PC-3 (cell line): Measurements from ENCODE around the gene GPR78. TPM values are rescaled to one million over a fixed set of nuclear protein-coding genes. Genes with fewer than 3 reads are reported as not detected.
A peak's percentile ranks its signal among the peaks of the same experiment; 100 is the strongest.

ENCODE experiments used
- ATAC-seq: fragments of 200-7000 bp; cut with Tn5 transposase; 2 replicates; pipeline ENCODE4 v1.9.1; 2020; ENCODE audit warnings: mild to moderate bottlenecking, moderate library complexity
- BruUV-seq: library from RNA; stranded (reverse); fragments of 400-500 nt; replicated peaks from 2 replicates; lab custom pipeline; 2021; lab: Mats Ljungman, UMichigan
- CTCF ChIA-PET: fragments of 300-600 bp; sonication (Branson Sonifier 250); formaldehyde crosslinking; loops from one replicate; lab custom pipeline; 2022; ENCODE audit warnings: antibody characterized with exemption; lab: Charles Lee
- POLR2A ChIA-PET: fragments of 300-600 bp; sonication (Branson Sonifier 250); formaldehyde crosslinking; loops from one replicate; lab custom pipeline; 2022; ENCODE audit warnings: antibody characterized with exemption; ENCODE audit not compliant: unreplicated experiment; lab: Charles Lee
- DNase-seq: peaks from one replicate; pipeline ENCODE4 v3.0.0-alpha.2; 2015
- H2AFZ ChIP-seq: fragments of 300-600 bp; sonication (generic); 2 replicates; pipeline ENCODE4 v1.6.0; 2016; ENCODE audit warnings: antibody characterized with exemption, low read length
- H3F3A ChIP-seq: fragments of 300-600 bp; sonication (generic); one replicate; pipeline ENCODE4 v1.6.0; 2017; ENCODE audit warnings: antibody characterized with exemption, low read length, control low read depth, mild to moderate bottlenecking; ENCODE audit not compliant: unreplicated experiment
- H3K27ac ChIP-seq: fragments of 300-600 bp; sonication (generic); 2 replicates; pipeline ENCODE4 v1.5.1; 2016; ENCODE audit warnings: mild to moderate bottlenecking, low read length
- H3K27me3 ChIP-seq: fragments of 300-600 bp; sonication (generic); 2 replicates; pipeline ENCODE4 v1.6.1; 2016; ENCODE audit warnings: low read length, mixed read lengths
- H3K36me3 ChIP-seq: fragments of 300-600 bp; sonication (generic); 2 replicates; pipeline ENCODE4 v1.6.1; 2016; ENCODE audit warnings: low read depth, mixed run types, low read length, mixed read lengths
- H3K4me1 ChIP-seq: fragments of 300-600 bp; sonication (generic); 2 replicates; pipeline ENCODE4 v1.5.1; 2016; ENCODE audit warnings: low read length; ENCODE audit not compliant: insufficient read depth
- H3K4me2 ChIP-seq: fragments of 300-600 bp; sonication (generic); 2 replicates; pipeline ENCODE4 v1.6.0; 2016; ENCODE audit warnings: low read length
- H3K4me3 ChIP-seq: fragments of 300-600 bp; sonication (generic); 2 replicates; pipeline ENCODE4 v1.5.1; 2016; ENCODE audit warnings: mild to moderate bottlenecking, low read length, mixed read lengths
- H3K79me2 ChIP-seq: fragments of 300-600 bp; sonication (generic); 2 replicates; pipeline ENCODE4 v1.6.1; 2017; ENCODE audit warnings: low read length, mixed read lengths
- H3K9ac ChIP-seq: fragments of 300-600 bp; sonication (generic); 2 replicates; pipeline ENCODE4 v1.6.0; 2016; ENCODE audit warnings: mild to moderate bottlenecking, low read length
- H3K9me2 ChIP-seq: fragments of 300-600 bp; sonication (generic); replicated peaks from 2 replicates; pipeline ENCODE4 v1.6.1; 2016; ENCODE audit warnings: mixed run types, low read length, mixed read lengths
- H3K9me3 ChIP-seq: fragments of 300-600 bp; sonication (generic); 2 replicates; pipeline ENCODE4 v1.6.1; 2016; ENCODE audit warnings: low read length, mixed read lengths
- H4K20me1 ChIP-seq: fragments of 300-600 bp; sonication (generic); 2 replicates; pipeline ENCODE4 v1.6.1; 2016; ENCODE audit warnings: low read length, mixed read lengths
- CTCF ChIP-seq: fragments of 300-600 bp; sonication (generic); conservative IDR thresholded peaks from 2 replicates; pipeline ENCODE4 v1.5.1; 2017; ENCODE audit warnings: antibody characterized with exemption, low read depth, mild to moderate bottlenecking, low read length
- EZH2 ChIP-seq: fragments of 300-600 bp; sonication (generic); IDR thresholded peaks from one replicate; pipeline ENCODE4 v1.6.1; 2017; ENCODE audit warnings: antibody characterized with exemption, mild to moderate bottlenecking, low read length; ENCODE audit not compliant: unreplicated experiment
- EZH2phosphoT487 ChIP-seq: fragments of 300-600 bp; sonication (generic); IDR thresholded peaks from 2 replicates; pipeline ENCODE4 v1.6.1; 2018; ENCODE audit warnings: mild to moderate bottlenecking, antibody characterized with exemption, low read length, borderline replicate concordance
- intact Hi-C: fragments of 100-400 bp; cut with micrococcal nuclease; formaldehyde crosslinking; loops from 2 replicates; pipeline ENCODE4 v1.9.0; 2023
- total RNA-seq: library from RNA; depleted of rRNA; stranded (reverse); fragments of >200 nt; gene quantifications from 2 replicates; pipeline ENCODE4 v1.2.3, GENCODE V29; 2014

Gene GPR78
- total RNA-seq, 1 experiment from 2014 or later = 2.0 TPM

GRCh38 chr4:8607603-8608481 is 27.6 kb downstream of the GPR78 start:
- TF ChIP-seq CTCF (peak; percentile 73), EZH2 (no peak)
- DNase-seq = peak; percentile 7

GRCh38 chr4:8608714-8609391 is 28.7 kb downstream of the GPR78 start:
- Histone ChIP-seq H3K9ac (no peak overlapping the region), H3K79me2 (no peaks in the 10 kb centered on the region), H3F3A (no peaks in the 10 kb centered on the region), H2AFZ (no peak overlapping the region), H3K4me1 (no peaks in the 10 kb centered on the region), H3K27me3 (no peaks in the 10 kb centered on the region), H3K27ac (no peak overlapping the region), H4K20me1 (no peaks in the 10 kb centered on the region), H3K36me3 (no peaks in the 10 kb centered on the region), H3K9me2 (no peaks in the 10 kb centered on the region), H3K4me3 (no peak overlapping the region), H3K4me2 (no peak overlapping the region), H3K9me3 (no peaks in the 10 kb centered on the region)
- ChIA-PET POLR2A (no interaction called here), CTCF (interaction anchor here (0.6 kb wide), 1 partner anchor 129 kb away, joined by 3 read pairs; no protein-coding TSS in a partner anchor)
- ATAC-seq (no peak), DNase-seq (no peak)
- TF ChIP-seq EZH2 = no peak
- no peak for TF ChIP-seq CTCF
- TF ChIP-seq EZH2phosphoT487 = no peak
- no TSS peak for BruUV-seq
- intact Hi-C loops = no loop called here

More at GRCh38 chr4:8607603-8608481, 27.6 kb downstream of the GPR78 start:
- CTCF ChIA-PET = interaction anchor here (0.5 to 0.6 kb wide), 2 partner anchors 128 to 135 kb away, joined by 3 read pairs; no protein-coding TSS in a partner anchor
- no peak overlapping the region for H3K27ac ChIP-seq
- no peak overlapping the region for H2AFZ ChIP-seq
- H3K4me2 ChIP-seq = no peak overlapping the region
- no peaks in the 10 kb centered on the region for H3K9me3 ChIP-seq
- H3K27me3 ChIP-seq = no peaks in the 10 kb centered on the region
- H3K9ac ChIP-seq = no peak overlapping the region
- H4K20me1 ChIP-seq = no peaks in the 10 kb centered on the region
- BruUV-seq = no TSS peak
- H3K36me3 ChIP-seq = no peaks in the 10 kb centered on the region
- H3F3A ChIP-seq = no peaks in the 10 kb centered on the region
- intact Hi-C loops = no loop called here
- no peaks in the 10 kb centered on the region for H3K9me2 ChIP-seq
- H3K79me2 ChIP-seq = no peaks in the 10 kb centered on the region
- POLR2A ChIA-PET = no interaction called here
- no peak overlapping the region for H3K4me3 ChIP-seq
- ATAC-seq = peak; percentile 23; the same call in 1 of the 2 replicates
- H3K4me1 ChIP-seq = no peaks in the 10 kb centered on the region
